ENCODE data around the gene LCN9.
"Not testable (repeated sequence)": the region's sequence is repeated elsewhere in the genome, so short reads cannot be mapped to it uniquely, and the experiment has no call there.

The LCN9 gene
- total RNA-seq, result 0 to 0.07 (median 0) reads per million in 18 experiments

- DNase-seq, result no peak
Measured at GRCh38 chr9:135662758-135663450, at the start of gene LCN9. TSS of gene LCN9 (plus strand) at chr9:135663309. CDS start at chr9:135663322, 13 bp downstream.

GRCh38 chr9:135613946-135614805, 48.9 kb upstream of the LCN9 start:
- no peak for DNase-seq

GRCh38 chr9:135614821-135615665, 48.1 kb upstream of the LCN9 start:
- no peak for DNase-seq

- no peak for DNase-seq
Measured at GRCh38 chr9:135615666-135616618, 47.2 kb upstream of the LCN9 start.

- DNase-seq, result no peak
Measured at GRCh38 chr9:135616619-135617537, 46.2 kb upstream of the LCN9 start.

- DNase-seq, result no peak
Measured at GRCh38 chr9:135617538-135617900, 45.6 kb upstream of the LCN9 start.

- no peak for DNase-seq
Measured at GRCh38 chr9:135617991-135618411, 45.1 kb upstream of the LCN9 start.

GRCh38 chr9:135618866-135619598, 44.1 kb upstream of the LCN9 start:
- DNase-seq, result no peak

GRCh38 chr9:135619599-135619886, 43.6 kb upstream of the LCN9 start:
- no peak for DNase-seq

GRCh38 chr9:135620558-135620957, 42.6 kb upstream of the LCN9 start:
- no peak for DNase-seq

- no peak for DNase-seq
Measured at GRCh38 chr9:135622415-135623020, 40.6 kb upstream of the LCN9 start.

- no peak for DNase-seq
Measured at GRCh38 chr9:135624282-135624681, 38.8 kb upstream of the LCN9 start.

- no peak for DNase-seq
Measured at GRCh38 chr9:135632841-135633240, 30.3 kb upstream of the LCN9 start.

- DNase-seq, result not testable (repeated sequence)
Measured at GRCh38 chr9:135636930-135637530, 26.1 kb upstream of the LCN9 start.

GRCh38 chr9:135639196-135639595, 23.9 kb upstream of the LCN9 start, which contains the start of gene GLT6D1:
TSS of gene GLT6D1 (minus strand) at chr9:135639540. CDS start at chr9:135639187, 353 bp downstream.
- DNase-seq, result no peak

GRCh38 chr9:135641047-135641446, 22.1 kb upstream of the LCN9 start:
- no peak for DNase-seq

- no peak for DNase-seq
Measured at GRCh38 chr9:135641745-135642144, 21.4 kb upstream of the LCN9 start.

GRCh38 chr9:135644631-135645218, 18.4 kb upstream of the LCN9 start:
- DNase-seq, result no peak

- DNase-seq, result no peak
Measured at GRCh38 chr9:135647884-135648283, 15.2 kb upstream of the LCN9 start.

All from inflammatory macrophage (primary cell).